ENCODE data around the gene SDSL. TPM values are rescaled to one million over a fixed set of nuclear protein-coding genes. Genes with fewer than 3 reads are reported as not detected.

Gene SDSL
- total and polyA plus RNA-seq, 10 of the 15 experiments (the other 5 are each of a cell fraction or from before 2014, with no cell fraction given): 0.18 to 4.4 (median 1.0) TPM

DNA sequence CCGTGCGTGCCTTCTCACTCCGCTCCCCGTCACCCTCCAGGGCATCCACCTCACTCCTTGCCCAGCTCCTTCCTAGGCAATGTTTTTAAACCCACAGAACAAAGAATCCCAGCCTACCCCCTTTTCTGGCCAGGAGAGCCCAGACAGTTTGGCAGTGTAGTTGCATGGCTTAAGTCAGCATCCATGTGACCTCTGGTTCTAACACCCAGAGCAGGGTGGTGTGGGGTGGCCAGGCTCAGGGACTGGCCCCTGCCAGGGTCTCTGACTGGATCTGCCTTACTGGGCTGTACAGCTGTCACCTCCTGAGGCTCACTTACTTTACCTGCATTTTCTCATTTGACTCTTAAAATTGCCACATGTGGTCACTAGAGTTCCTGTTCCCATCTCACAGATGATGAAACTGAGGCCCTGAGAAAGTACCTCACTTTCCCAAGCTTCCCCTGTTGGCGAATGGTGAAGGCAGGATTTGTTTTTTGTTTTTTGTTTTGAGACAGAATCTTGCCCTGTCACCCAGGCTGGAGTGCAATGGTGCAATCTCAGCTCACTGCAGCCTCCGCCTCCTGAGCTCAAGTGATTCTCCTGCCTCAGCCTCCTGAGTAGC is 36.8 kb upstream of the SDSL start:
- FAIRE-seq (no peak), ATAC-seq (peak; percentile 81), DNase-seq (ENCODE audit: low read depth, low spot score) (peak; percentile 7)
- no peak overlapping the region for H2AFZ ChIP-seq (ENCODE audit: control insufficient read depth, low read depth, low read length)
- no peak overlapping the region for H3K27ac ChIP-seq (ENCODE audit: control insufficient read depth, insufficient read depth)
- ChIA-PET RAD21 (ENCODE audit: unreplicated experiment) (no interaction called here), CTCF (interaction anchor here (0.7 kb wide), 1 partner anchor 40 kb away, joined by 3 read pairs; no protein-coding TSS in a partner anchor), SMC1A (ENCODE audit: uncharacterized antibody, unreplicated experiment) (interaction anchor here (0.9 to 1.3 kb wide), 2 partner anchors 20 to 59 kb away, joined by 4 read pairs; no protein-coding TSS in a partner anchor), POLR2A (no interaction called here)
- no peak overlapping the region for H3K4me2 ChIP-seq (ENCODE audit: control insufficient read depth, insufficient read depth)
- intact Hi-C loops (cut with micrococcal nuclease; ENCODE audit: unreplicated experiment): no loop called here
- H3K79me2 ChIP-seq (ENCODE audit: control insufficient read depth, insufficient read depth, low read length): no peaks in the 10 kb centered on the region
- in situ Hi-C loops (cut with MboI): no loop called here
- no peaks in the 10 kb centered on the region for H3K27me3 ChIP-seq (replicated peaks in 1 of 2; ENCODE audit: control insufficient read depth in 2 of 2, insufficient read depth in 2 of 2, low read length in 1 of 2)
- H3K9me3 ChIP-seq (replicated peaks; ENCODE audit: control insufficient read depth, insufficient read depth, low read length): no peaks in the 10 kb centered on the region
- 77% methylated on average over 6 of the region's 6 CpGs for WGBS (ENCODE audit: insufficient coverage, insufficient replicate concordance, low lambda C conversion rate, missing lambda C conversion rate)
- H3K9ac ChIP-seq (ENCODE audit: control insufficient read depth, insufficient read depth, low read length): peak overlapping the region; percentile 8; the same call in 1 of the 2 replicates
- H4K20me1 ChIP-seq (ENCODE audit: control insufficient read depth, insufficient read depth): no peaks in the 10 kb centered on the region
- no peaks in the 10 kb centered on the region; a peak in 3 of 4 replicates for H3K36me3 ChIP-seq (ENCODE audit: control insufficient read depth in 2 of 2, insufficient read depth in 2 of 2, low read length in 1 of 2)
- H3K4me1 ChIP-seq (ENCODE audit: control insufficient read depth, insufficient read depth, low read length): no peaks in the 10 kb centered on the region; the same call in 1 of the 2 replicates
- TF ChIP-seq ETV6 (conservative IDR thresholded peaks at IDR 0.05 in 1 of 2, IDR thresholded peaks at IDR 0.05 in 1 of 2; ENCODE audit: borderline replicate concordance in 1 of 2, low read depth in 1 of 2) (no peak), IRF3 (IDR thresholded peaks at IDR 0.05) (no peak)
- BruUV-seq (replicated peaks): no TSS peak
- no peak overlapping the region for H3K4me3 ChIP-seq

DNA sequence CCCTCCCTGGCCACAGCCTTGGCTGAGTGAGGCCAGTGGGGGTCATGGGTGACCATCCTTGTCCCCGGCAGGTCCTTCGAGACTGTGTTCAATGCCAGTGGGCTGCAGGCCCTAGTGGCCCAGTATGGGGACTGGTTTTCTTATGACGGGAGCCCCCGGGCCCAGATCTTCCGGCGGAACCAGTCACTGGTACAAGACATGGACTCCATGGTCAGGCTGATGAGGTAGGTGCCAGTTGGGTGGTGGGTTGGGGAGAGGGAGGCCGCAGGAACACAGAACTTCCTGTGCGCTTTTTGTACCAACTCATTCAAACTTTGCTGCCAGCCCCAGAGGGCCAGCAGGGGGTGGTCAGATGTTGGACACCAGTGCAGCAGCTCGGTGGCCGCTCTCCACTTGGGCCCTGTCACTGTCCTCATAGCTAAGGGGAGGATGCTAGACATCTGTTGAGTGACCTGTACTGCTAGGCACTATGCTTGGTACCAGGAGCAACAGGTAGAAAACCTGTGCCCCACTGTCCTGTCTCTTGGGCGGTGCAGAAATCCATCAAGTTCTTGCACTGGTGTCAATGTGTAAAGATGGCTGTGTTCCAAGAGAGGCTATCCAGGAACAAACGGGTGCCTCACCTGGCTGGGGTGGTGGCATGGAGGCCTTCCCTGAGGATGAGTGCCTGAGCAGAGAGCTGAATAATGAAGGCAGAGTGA is 35.2 kb upstream of the SDSL start:
- over 99% methylated on average over 12 of the region's 12 CpGs for WGBS (ENCODE audit: insufficient coverage, insufficient replicate concordance, low lambda C conversion rate, missing lambda C conversion rate)
- no peak for TF ChIP-seq DPF2 (IDR thresholded peaks at IDR 0.05)
- TF ChIP-seq, protein P1, sequence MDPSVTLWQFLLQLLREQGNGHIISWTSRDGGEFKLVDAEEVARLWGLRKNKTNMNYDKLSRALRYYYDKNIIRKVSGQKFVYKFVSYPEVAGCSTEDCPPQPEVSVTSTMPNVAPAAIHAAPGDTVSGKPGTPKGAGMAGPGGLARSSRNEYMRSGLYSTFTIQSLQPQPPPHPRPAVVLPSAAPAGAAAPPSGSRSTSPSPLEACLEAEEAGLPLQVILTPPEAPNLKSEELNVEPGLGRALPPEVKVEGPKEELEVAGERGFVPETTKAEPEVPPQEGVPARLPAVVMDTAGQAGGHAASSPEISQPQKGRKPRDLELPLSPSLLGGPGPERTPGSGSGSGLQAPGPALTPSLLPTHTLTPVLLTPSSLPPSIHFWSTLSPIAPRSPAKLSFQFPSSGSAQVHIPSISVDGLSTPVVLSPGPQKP (IDR thresholded peaks at IDR 0.05; ENCODE audit: low read depth, low read length): no peak
- no peak for TF ChIP-seq RUNX3 (IDR thresholded peaks at IDR 0.05; ENCODE audit: low read length)
- no peak for TF ChIP-seq MYB (IDR thresholded peaks at IDR 0.05; ENCODE audit: borderline replicate concordance, low read depth, low read length)
- TF ChIP-seq STAT3 (IDR thresholded peaks at IDR 0.05; ENCODE audit: low read depth, low read length): no peak
- TF ChIP-seq, protein P2, sequence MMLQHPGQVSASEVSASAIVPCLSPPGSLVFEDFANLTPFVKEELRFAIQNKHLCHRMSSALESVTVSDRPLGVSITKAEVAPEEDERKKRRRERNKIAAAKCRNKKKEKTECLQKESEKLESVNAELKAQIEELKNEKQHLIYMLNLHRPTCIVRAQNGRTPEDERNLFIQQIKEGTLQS (IDR thresholded peaks at IDR 0.05; ENCODE audit: borderline replicate concordance, extremely low read depth, low read depth, low read length): no peak
- ChIA-PET RAD21 (ENCODE audit: unreplicated experiment) (no interaction called here), CTCF (no interaction called here), POLR2A (no interaction called here), SMC1A (ENCODE audit: uncharacterized antibody, unreplicated experiment) (interaction anchor here (1.3 kb wide), 1 partner anchor 18 kb away, joined by 4 read pairs; no protein-coding TSS in a partner anchor)
- no peaks in the 10 kb centered on the region for H3K27me3 ChIP-seq (replicated peaks in 1 of 2; ENCODE audit: control insufficient read depth in 2 of 2, insufficient read depth in 2 of 2, low read length in 1 of 2)
- H4K20me1 ChIP-seq (ENCODE audit: control insufficient read depth, insufficient read depth): no peaks in the 10 kb centered on the region
- no peak overlapping the region for H3K4me3 ChIP-seq
- H2AFZ ChIP-seq (ENCODE audit: control insufficient read depth, low read depth, low read length): no peak overlapping the region
- H3K27ac ChIP-seq (ENCODE audit: control insufficient read depth, insufficient read depth): no peak overlapping the region
- H3K4me2 ChIP-seq (ENCODE audit: control insufficient read depth, insufficient read depth): no peak overlapping the region
- no TSS peak for BruUV-seq (replicated peaks)
- no peaks in the 10 kb centered on the region for H3K79me2 ChIP-seq (ENCODE audit: control insufficient read depth, insufficient read depth, low read length)
- ATAC-seq (no peak), FAIRE-seq (no peak), DNase-seq (ENCODE audit: low read depth, low spot score) (no peak)
- no peaks in the 10 kb centered on the region; the same call in 1 of the 2 replicates for H3K4me1 ChIP-seq (ENCODE audit: control insufficient read depth, insufficient read depth, low read length)
- intact Hi-C loops (cut with micrococcal nuclease; ENCODE audit: unreplicated experiment): no loop called here
- no peaks in the 10 kb centered on the region for H3K9me3 ChIP-seq (replicated peaks; ENCODE audit: control insufficient read depth, insufficient read depth, low read length)
- H3K9ac ChIP-seq (ENCODE audit: control insufficient read depth, insufficient read depth, low read length): no peak overlapping the region
- in situ Hi-C loops (cut with MboI): no loop called here
- H3K36me3 ChIP-seq (ENCODE audit: control insufficient read depth in 2 of 2, insufficient read depth in 2 of 2, low read length in 1 of 2): no peaks in the 10 kb centered on the region; a peak in 3 of 4 replicates
